HG03571 (cell line): ENCODE results near the gene SNW1.
"Not testable (repeated sequence)": the region's sequence is repeated elsewhere in the genome, so short reads cannot be mapped to it uniquely, and the experiment has no call there.

Experiments used
- ATAC-seq: cut with Tn5 transposase; IDR thresholded peaks from one replicate; pipeline ENCODE4 v1.9.1; 2021; ENCODE audit not compliant: unreplicated experiment

The SNW1 gene

GRCh38 chr14:77760381-77761204, at the start of gene SNW1:
SNW1 (minus strand) TSS chr14:77761156; CDS start chr14:77761127, 29 bp downstream.
- peak; percentile 92 for ATAC-seq

- no peak for ATAC-seq
Observed at GRCh38 chr14:77809011-77809410, 48.1 kb upstream of the SNW1 start.

- ATAC-seq: no peak
Observed at GRCh38 chr14:77808250-77808649, 47.3 kb upstream of the SNW1 start.

- no peak for ATAC-seq
Observed at GRCh38 chr14:77805706-77806105, 44.8 kb upstream of the SNW1 start.

GRCh38 chr14:77804592-77804991, 43.6 kb upstream of the SNW1 start:
- ATAC-seq: no peak

- ATAC-seq: no peak
Observed at GRCh38 chr14:77800814-77801213, 39.9 kb upstream of the SNW1 start.

- ATAC-seq: peak; percentile 90
Observed at GRCh38 chr14:77799863-77800730, 39.1 kb upstream of the SNW1 start, which contains the start of gene ADCK1. ADCK1 (plus strand) TSS chr14:77800109; CDS start chr14:77818979, 18,870 bp downstream.

GRCh38 chr14:77799456-77799855, 38.5 kb upstream of the SNW1 start:
- not testable (repeated sequence) for ATAC-seq

- no peak for ATAC-seq
Observed at GRCh38 chr14:77794357-77794756, 33.4 kb upstream of the SNW1 start.

- ATAC-seq: not testable (repeated sequence)
Observed at GRCh38 chr14:77793255-77793654, 32.3 kb upstream of the SNW1 start.

GRCh38 chr14:77791225-77791600, 30.3 kb upstream of the SNW1 start:
- ATAC-seq: no peak

GRCh38 chr14:77790566-77791224, 29.7 kb upstream of the SNW1 start:
- ATAC-seq: no peak

GRCh38 chr14:77786148-77786547, 25.2 kb upstream of the SNW1 start:
- ATAC-seq: no peak

GRCh38 chr14:77782202-77782601, 21.2 kb upstream of the SNW1 start:
- no peak for ATAC-seq

- not testable (repeated sequence) for ATAC-seq
Observed at GRCh38 chr14:77773966-77774365, 13.0 kb upstream of the SNW1 start.

- ATAC-seq: not testable (repeated sequence)
Observed at GRCh38 chr14:77768442-77769069, 7.6 kb upstream of the SNW1 start.

- ATAC-seq: no peak
Observed at GRCh38 chr14:77763978-77764377, 3.0 kb upstream of the SNW1 start.

- ATAC-seq: no peak
Observed at GRCh38 chr14:77763316-77763715, 2.4 kb upstream of the SNW1 start.

- ATAC-seq: peak; percentile 11
Observed at GRCh38 chr14:77761205-77761931, 412 bp upstream of the SNW1 start.
